ENCODE data around the gene HSD17B12.

Gene HSD17B12

GRCh38 chr11:43866520-43866919, 186.0 kb downstream of the HSD17B12 start:
- H3K9ac ChIP-seq = no peak overlapping the region
- peaks cover 12 to 60% (median 40%) of the 10 kb centered on the region in 10 experiments for H3K4me1 ChIP-seq
- no peaks in the 10 kb centered on the region for H4K20me1 ChIP-seq
- H3K9me3 ChIP-seq (replicated peaks in 1 of 11) = peaks cover 0 to 17% (median 4%) of the 10 kb centered on the region in 11 experiments; a peak in 9 of 22 replicates
- TF ChIP-seq Cebpa-rat (IDR thresholded peaks at IDR 0.05) = no peak
- no peak overlapping the region for H3K4me3 ChIP-seq
- H3K36me3 ChIP-seq = no peaks in the 10 kb centered on the region
- no peaks in the 10 kb centered on the region; a peak in 1 of 22 replicates for H3K27me3 ChIP-seq
- peak overlapping the region in 9 of 11 experiments; percentile 3 to 48 (median 26); a peak in 11 of 22 replicates for H3K4me2 ChIP-seq
- H3K27ac ChIP-seq = peak overlapping the region in 7 of 11 experiments; percentile 10 to 43 (median 35); a peak in 8 of 22 replicates

GRCh38 chr11:43866969-43867368, 186.4 kb downstream of the HSD17B12 start:
- H3K9me3 ChIP-seq (replicated peaks in 1 of 11) = peaks cover 0 to 16% (median 4%) of the 10 kb centered on the region in 11 experiments; a peak in 6 of 22 replicates
- no peaks in the 10 kb centered on the region; a peak in 1 of 22 replicates for H3K27me3 ChIP-seq
- H4K20me1 ChIP-seq = no peaks in the 10 kb centered on the region
- H3K27ac ChIP-seq = peak overlapping the region in 5 of 11 experiments; percentile 83 to 89 (median 87); a peak in 6 of 22 replicates
- H3K4me3 ChIP-seq = no peak overlapping the region
- H3K4me2 ChIP-seq = peak overlapping the region in 1 of 11 experiments; percentile 77; a peak in 2 of 22 replicates
- TF ChIP-seq Cebpa-rat (IDR thresholded peaks at IDR 0.05) = no peak
- peaks cover 12 to 60% (median 40%) of the 10 kb centered on the region in 10 experiments for H3K4me1 ChIP-seq
- no peaks in the 10 kb centered on the region for H3K36me3 ChIP-seq
- H3K9ac ChIP-seq = no peak overlapping the region

- Histone ChIP-seq H3K9me3 (replicated peaks in 1 of 11) (peaks cover 0 to 16% (median 4%) of the 10 kb centered on the region in 11 experiments; a peak in 6 of 22 replicates), H3K36me3 (no peaks in the 10 kb centered on the region), H3K27ac (peak overlapping the region in 10 of 11 experiments; percentile 53 to 89 (median 84); a peak in 20 of 22 replicates), H3K9ac (peak overlapping the region in 9 of 11 experiments; percentile 27 to 70 (median 64); a peak in 16 of 22 replicates), H3K4me3 (no peak overlapping the region), H3K4me1 (peaks cover 4 to 59% (median 34%) of the 10 kb centered on the region in 10 experiments), H3K4me2 (peak overlapping the region; percentile 15 to 85 (median 71)), H4K20me1 (no peaks in the 10 kb centered on the region), H3K27me3 (peaks cover 0 to 10% (median 0%) of the 10 kb centered on the region in 11 experiments; a peak in 1 of 22 replicates)
- peak; percentile 88 to 99 (median 99) for TF ChIP-seq Cebpa-rat (IDR thresholded peaks at IDR 0.05)
Observed at GRCh38 chr11:43868852-43869567, 188.5 kb downstream of the HSD17B12 start.

GRCh38 chr11:43871051-43871450, 190.5 kb downstream of the HSD17B12 start:
- H3K4me3 ChIP-seq = no peak overlapping the region
- peaks cover 0 to 56% (median 30%) of the 10 kb centered on the region in 10 experiments; a peak in 18 of 20 replicates for H3K4me1 ChIP-seq
- peaks cover 0 to 13% (median 4%) of the 10 kb centered on the region in 11 experiments; a peak in 6 of 22 replicates for H3K9me3 ChIP-seq (replicated peaks in 1 of 11)
- no peak for TF ChIP-seq Cebpa-rat (IDR thresholded peaks at IDR 0.05)
- H3K36me3 ChIP-seq = no peaks in the 10 kb centered on the region
- peak overlapping the region in 5 of 11 experiments; percentile 6 to 35 (median 20); a peak in 4 of 22 replicates for H3K27ac ChIP-seq
- no peaks in the 10 kb centered on the region for H4K20me1 ChIP-seq
- H3K4me2 ChIP-seq = peak overlapping the region in 4 of 11 experiments; percentile 20 to 53 (median 28); a peak in 6 of 22 replicates
- H3K9ac ChIP-seq = no peak overlapping the region; a peak in 1 of 22 replicates
- peaks cover 0 to 10% (median 0%) of the 10 kb centered on the region in 11 experiments; a peak in 1 of 22 replicates for H3K27me3 ChIP-seq

GRCh38 chr11:43872995-43873394, 192.5 kb downstream of the HSD17B12 start:
- Histone ChIP-seq H3K4me2 (no peak overlapping the region), H3K27me3 (0 out of 22 replicates have a peak, but pooled peaks cover 0 to 10% (median 0%) of the 10 kb centered on the region in 11 experiments), H3K4me1 (peaks cover 0 to 39% (median 21%) of the 10 kb centered on the region in 10 experiments; a peak in 18 of 20 replicates), H3K9ac (no peak overlapping the region), H3K27ac (no peak overlapping the region), H4K20me1 (no peaks in the 10 kb centered on the region), H3K36me3 (no peaks in the 10 kb centered on the region), H3K9me3 (replicated peaks in 1 of 11) (no peaks in the 10 kb centered on the region), H3K4me3 (no peak overlapping the region)
- no peak for TF ChIP-seq Cebpa-rat (IDR thresholded peaks at IDR 0.05)

GRCh38 chr11:43874078-43874477, 193.5 kb downstream of the HSD17B12 start:
- 0 out of 22 replicates have a peak, but pooled peaks cover 0 to 10% (median 0%) of the 10 kb centered on the region in 11 experiments for H3K27me3 ChIP-seq

GRCh38 chr11:43874738-43875137, 194.2 kb downstream of the HSD17B12 start:
- no peak for TF ChIP-seq Cebpa-rat (IDR thresholded peaks at IDR 0.05)
- 0 out of 22 replicates have a peak, but pooled peaks cover 0 to 10% (median 0%) of the 10 kb centered on the region in 11 experiments for H3K27me3 ChIP-seq
- H3K9me3 ChIP-seq (replicated peaks in 1 of 11) = peaks cover 0 to 2% (median 0%) of the 10 kb centered on the region in 11 experiments; a peak in 5 of 22 replicates
- H3K4me3 ChIP-seq = no peak overlapping the region
- peaks cover 0 to 26% (median 3%) of the 10 kb centered on the region in 10 experiments; a peak in 16 of 20 replicates for H3K4me1 ChIP-seq
- no peaks in the 10 kb centered on the region for H3K36me3 ChIP-seq
- H3K4me2 ChIP-seq = no peak overlapping the region
- H3K27ac ChIP-seq = no peak overlapping the region
- no peak overlapping the region for H3K9ac ChIP-seq
- no peaks in the 10 kb centered on the region for H4K20me1 ChIP-seq

More at GRCh38 chr11:43874078-43874477, 193.5 kb downstream of the HSD17B12 start:
- Histone ChIP-seq H3K9ac (no peak overlapping the region), H3K4me3 (no peak overlapping the region), H3K36me3 (no peaks in the 10 kb centered on the region), H4K20me1 (no peaks in the 10 kb centered on the region), H3K4me1 (peaks cover 0 to 32% (median 10%) of the 10 kb centered on the region in 10 experiments; a peak in 17 of 20 replicates), H3K4me2 (no peak overlapping the region), H3K27ac (no peak overlapping the region), H3K9me3 (replicated peaks in 1 of 11) (no peaks in the 10 kb centered on the region)
- no peak for TF ChIP-seq Cebpa-rat (IDR thresholded peaks at IDR 0.05)

- TF ChIP-seq Cebpa-rat (IDR thresholded peaks at IDR 0.05) = no peak
- peaks cover 9 to 16% (median 14%) of the 10 kb centered on the region in 11 experiments; a peak in 18 of 22 replicates for H3K9me3 ChIP-seq (replicated peaks in 1 of 11)
- peak overlapping the region in 7 of 11 experiments; percentile 71 to 79 (median 76); a peak in 6 of 22 replicates for H3K9ac ChIP-seq
- peaks cover 0 to 18% (median 9%) of the 10 kb centered on the region in 11 experiments; a peak in 10 of 22 replicates for H3K27me3 ChIP-seq
- peaks cover 0 to 26% (median 13%) of the 10 kb centered on the region in 11 experiments; a peak in 16 of 22 replicates for H3K36me3 ChIP-seq
- no peaks in the 10 kb centered on the region for H4K20me1 ChIP-seq
- peak overlapping the region; percentile 72 to 88 (median 78) for H3K4me2 ChIP-seq
- H3K4me1 ChIP-seq = peaks cover 5 to 19% (median 9%) of the 10 kb centered on the region in 10 experiments; a peak in 12 of 20 replicates
- H3K27ac ChIP-seq = peak overlapping the region in 8 of 11 experiments; percentile 61 to 78 (median 72); a peak in 13 of 22 replicates
- peak overlapping the region; percentile 64 to 78 (median 68) for H3K4me3 ChIP-seq
Observed at GRCh38 chr11:43879789-43880639, 199.5 kb downstream of the HSD17B12 start.
